Amygdala (tissue), 56 donors: ENCODE measurements around the gene GRK5.

Experiments used
- DNase-seq, 56 donors: peaks; one replicate each; lab custom pipeline; 2025; lab: John Stamatoyannopoulos, UW

The GRK5 gene

GRCh38 chr10:119412244-119413092 lies 205.1 kb downstream of the GRK5 start:
- DNase-seq = peak in 44 of 56 donors; percentile 7 to 81 (median 36)

- DNase-seq = no peak
Measured at GRCh38 chr10:119413093-119413453, 205.7 kb downstream of the GRK5 start.

GRCh38 chr10:119413471-119414080 lies 206.2 kb downstream of the GRK5 start:
- DNase-seq = no peak

- DNase-seq = no peak
Measured at GRCh38 chr10:119414081-119414611, 206.8 kb downstream of the GRK5 start.

- DNase-seq = no peak
Measured at GRCh38 chr10:119415121-119415520, 207.8 kb downstream of the GRK5 start.

- no peak for DNase-seq
Measured at GRCh38 chr10:119415536-119416503, 208.4 kb downstream of the GRK5 start.

GRCh38 chr10:119416855-119417254 lies 209.5 kb downstream of the GRK5 start:
- DNase-seq = peak in 23 of 56 donors; percentile 5 to 63 (median 15)

- DNase-seq = no peak
Measured at GRCh38 chr10:119417852-119418251, 210.5 kb downstream of the GRK5 start.

GRCh38 chr10:119418362-119418761 lies 211.0 kb downstream of the GRK5 start:
- no peak for DNase-seq

GRCh38 chr10:119419931-119420330 lies 212.6 kb downstream of the GRK5 start:
- DNase-seq = no peak

- no peak for DNase-seq
Measured at GRCh38 chr10:119420950-119421875, 213.8 kb downstream of the GRK5 start.

- DNase-seq = no peak
Measured at GRCh38 chr10:119421891-119422681, 214.7 kb downstream of the GRK5 start.

GRCh38 chr10:119422682-119423509 lies 215.5 kb downstream of the GRK5 start:
- no peak for DNase-seq

- no peak for DNase-seq
Measured at GRCh38 chr10:119423510-119424257, 216.3 kb downstream of the GRK5 start.

- DNase-seq = peak in 1 of 56 donors; percentile 22
Measured at GRCh38 chr10:119424258-119424975, 217.0 kb downstream of the GRK5 start.
